HFFc6 (cell line): ENCODE measurements around the gene DHRS13. TPM values are rescaled to one million over a fixed set of nuclear protein-coding genes. Genes with fewer than 3 reads are reported as not detected.

Source experiments
- DNase-seq: peaks from one replicate; pipeline ENCODE4 v3.0.0-alpha.2; 2018
- H3K27ac Mint-ChIP-seq: 2 replicates; pipeline ENCODE4 v1.8.0; 2020; ENCODE audit warnings: mild to moderate bottlenecking, mixed read lengths
- H3K27me3 Mint-ChIP-seq: 2 replicates; pipeline ENCODE4 v1.8.0; 2021; ENCODE audit warnings: mild to moderate bottlenecking, moderate library complexity, mixed read lengths; ENCODE audit not compliant: insufficient read depth
- H3K36me3 Mint-ChIP-seq: 2 replicates; pipeline ENCODE4 v1.8.0; 2021; ENCODE audit warnings: low read depth, mixed read lengths
- H3K4me1 Mint-ChIP-seq: 2 replicates; pipeline ENCODE4 v1.8.0; 2020; ENCODE audit warnings: low read depth, mixed read lengths
- H3K4me3 Mint-ChIP-seq: 2 replicates; pipeline ENCODE4 v1.8.0; 2020; ENCODE audit warnings: mild to moderate bottlenecking, moderate library complexity, mixed read lengths
- H3K9me3 Mint-ChIP-seq: 2 replicates; pipeline ENCODE4 v1.8.0; 2020; ENCODE audit warnings: mild to moderate bottlenecking, mixed read lengths
- CTCF ChIP-seq: fragments of 200-600 bp; sonication (generic); IDR thresholded peaks from 2 replicates; pipeline ENCODE4 v1.5.0; 2021; ENCODE audit warnings: antibody characterized with exemption, mild to moderate bottlenecking
- long read RNA-seq: library from polyadenylated mRNA; unstranded; transcript quantifications from one replicate; pipeline ENCODE4 v2.0.0, GENCODE V29; 2019
- total RNA-seq, 6 experiments: library from RNA; stranded (reverse); fragmentation: NEBNext Ultra II Directional; extraction: Animal tissue kit (Norgen Biotek cat#: 25700); gene quantifications; 2 replicates in 1 of 6; 3 replicates in 5 of 6; pipeline ENCODE4 v1.2.3, GENCODE V29; 2021

The DHRS13 gene
- 1 to 10 TPM; 1.5 to 3.0 (median 2.2) TPM for total RNA-seq
- long read RNA-seq, partial matches to known transcripts = 0 of 1 reads
- long read RNA-seq, other reads (novel, unspliced or antisense) = 0 of 1 reads

- peak; percentile 97 for TF ChIP-seq CTCF
- H3K27ac Mint-ChIP-seq = peak within 1 kb of the TSS; percentile 16; the same call in 1 of the 2 replicates
- H3K4me1 Mint-ChIP-seq = peaks cover 21% of the 10 kb centered on the region
- no peaks in the 10 kb centered on the region for H3K9me3 Mint-ChIP-seq
- peak within 1 kb of the TSS; percentile 88 for H3K4me3 Mint-ChIP-seq
- H3K27me3 Mint-ChIP-seq = peaks cover 10% of the 10 kb centered on the region
- peak; percentile 79 for DNase-seq
- H3K36me3 Mint-ChIP-seq = peaks cover 6% of the 10 kb centered on the region; the same call in 1 of the 2 replicates
Observed at GRCh38 chr17:28902819-28903545, at the start of gene DHRS13. Gene DHRS13 (minus strand): TSS chr17:28903079. CDS start chr17:28902944, 135 bp downstream.

GRCh38 chr17:28951991-28952975 is 49.4 kb upstream of the DHRS13 start:
- Mint-ChIP-seq H3K4me1 (peaks cover 17% of the 10 kb centered on the region), H3K27ac (no peak overlapping the region), H3K4me3 (no peak overlapping the region), H3K9me3 (no peaks in the 10 kb centered on the region), H3K27me3 (no peaks in the 10 kb centered on the region), H3K36me3 (peaks cover 18% of the 10 kb centered on the region)
- DNase-seq = peak; percentile 99
- no peak for TF ChIP-seq CTCF

GRCh38 chr17:28951428-28951990 is 48.6 kb upstream of the DHRS13 start, which contains the start of gene PHF12:
Gene PHF12 (minus strand): TSS chr17:28951518. CDS start chr17:28950960, 558 bp downstream.
- TF ChIP-seq CTCF = no peak
- no peaks in the 10 kb centered on the region for H3K27me3 Mint-ChIP-seq
- peak within 1 kb of the TSS; percentile 99 for H3K4me3 Mint-ChIP-seq

GRCh38 chr17:28950752-28951427 is 48.0 kb upstream of the DHRS13 start:
- H3K27me3 Mint-ChIP-seq = no peaks in the 10 kb centered on the region
- H3K4me1 Mint-ChIP-seq = peaks cover 27% of the 10 kb centered on the region
- peak overlapping the region; percentile 99 for H3K4me3 Mint-ChIP-seq
- H3K27ac Mint-ChIP-seq = peak overlapping the region; percentile 96
- H3K9me3 Mint-ChIP-seq = no peaks in the 10 kb centered on the region
- peaks cover 18% of the 10 kb centered on the region for H3K36me3 Mint-ChIP-seq
- no peak for DNase-seq
- TF ChIP-seq CTCF = no peak

More at GRCh38 chr17:28951428-28951990, 48.6 kb upstream of the DHRS13 start, which contains the start of gene PHF12:
- Mint-ChIP-seq H3K4me1 (peaks cover 21% of the 10 kb centered on the region), H3K36me3 (peaks cover 18% of the 10 kb centered on the region), H3K27ac (peak within 1 kb of the TSS; percentile 96), H3K9me3 (no peaks in the 10 kb centered on the region)
- DNase-seq = peak; percentile 100
